Measurements from ENCODE around the gene NHLRC3.
"Not testable (repeated sequence)": the region's sequence is repeated elsewhere in the genome, so short reads cannot be mapped to it uniquely, and the experiment has no call there.

Gene NHLRC3

DNA sequence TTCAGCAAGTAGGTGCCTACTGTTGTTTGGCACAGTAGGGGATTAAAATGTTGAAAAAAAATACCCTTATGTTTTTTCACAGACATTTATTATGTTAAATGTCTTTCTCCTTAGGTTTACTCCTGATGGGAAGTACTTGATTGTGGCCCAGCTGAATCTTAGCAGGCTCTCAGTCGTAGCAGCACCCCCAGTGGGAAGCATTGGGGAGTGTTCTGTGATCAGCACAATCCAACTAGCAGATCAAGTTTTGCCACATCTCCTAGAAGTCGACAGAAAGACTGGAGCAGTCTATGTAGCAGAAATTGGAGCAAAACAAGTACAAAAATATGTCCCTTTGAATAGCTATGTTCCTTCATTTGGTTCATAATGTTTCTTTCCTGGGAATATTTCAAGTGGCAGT is 9.3 kb downstream of the NHLRC3 start:
- no peak for DNase-seq

DNA sequence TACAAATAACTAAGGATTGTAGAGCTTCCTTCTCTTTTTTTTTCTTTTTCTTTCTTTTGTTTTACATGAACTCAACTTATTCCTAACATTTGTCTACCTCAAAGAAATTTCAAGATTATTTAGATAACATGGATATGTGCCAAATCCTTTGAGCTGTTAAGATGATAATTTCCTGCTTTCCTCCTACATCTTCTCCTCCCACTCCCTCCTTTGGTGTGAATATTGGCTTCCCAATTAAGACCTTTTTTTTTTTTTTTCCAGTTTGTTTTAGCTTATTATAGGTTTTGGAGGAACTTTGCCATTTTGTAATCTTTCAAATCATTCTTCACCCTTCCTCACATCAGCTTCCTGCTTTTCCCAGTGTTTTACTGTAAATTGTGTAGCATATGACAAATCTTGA is 10.6 kb downstream of the NHLRC3 start:
- DNase-seq: no peak

DNA sequence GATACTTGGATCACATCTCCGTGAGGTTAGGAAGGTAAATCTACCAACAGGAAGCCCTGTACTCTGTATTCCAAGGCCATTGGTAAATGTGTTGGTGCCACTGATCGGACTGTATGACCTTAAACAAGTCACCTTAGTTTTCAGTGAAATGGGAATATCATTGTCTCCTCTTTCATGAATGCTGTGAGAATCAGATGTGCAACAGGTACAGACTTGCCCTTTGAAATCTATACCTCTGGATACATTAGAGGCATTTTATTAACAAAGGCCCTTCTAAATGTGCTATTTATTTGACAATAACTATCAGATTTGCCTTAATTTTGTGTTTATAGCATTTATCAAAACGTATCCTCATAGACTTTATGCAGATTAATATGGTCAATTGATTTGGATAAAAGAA is 11.0 kb downstream of the NHLRC3 start:
- no peak for DNase-seq

DNA sequence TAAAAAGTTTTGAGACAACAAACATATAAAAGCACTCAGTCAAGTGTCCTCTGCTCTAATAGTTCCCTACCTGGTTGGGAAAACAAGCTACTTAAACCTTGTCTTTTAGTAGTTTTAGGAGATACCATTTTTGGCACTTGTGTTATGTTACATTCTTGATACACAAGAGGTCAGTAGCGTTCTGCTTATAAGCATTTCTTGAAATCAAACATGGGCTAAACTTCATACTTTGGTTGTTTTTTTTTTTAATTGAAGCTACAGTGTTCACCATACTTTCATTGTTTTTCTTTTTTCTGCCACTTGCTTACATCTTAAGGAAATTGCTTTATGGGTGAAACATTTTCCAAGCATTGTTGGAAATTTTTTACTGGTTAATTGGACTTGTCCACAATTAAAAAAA is 12.9 kb downstream of the NHLRC3 start:
- DNase-seq: peak; percentile 39

DNA sequence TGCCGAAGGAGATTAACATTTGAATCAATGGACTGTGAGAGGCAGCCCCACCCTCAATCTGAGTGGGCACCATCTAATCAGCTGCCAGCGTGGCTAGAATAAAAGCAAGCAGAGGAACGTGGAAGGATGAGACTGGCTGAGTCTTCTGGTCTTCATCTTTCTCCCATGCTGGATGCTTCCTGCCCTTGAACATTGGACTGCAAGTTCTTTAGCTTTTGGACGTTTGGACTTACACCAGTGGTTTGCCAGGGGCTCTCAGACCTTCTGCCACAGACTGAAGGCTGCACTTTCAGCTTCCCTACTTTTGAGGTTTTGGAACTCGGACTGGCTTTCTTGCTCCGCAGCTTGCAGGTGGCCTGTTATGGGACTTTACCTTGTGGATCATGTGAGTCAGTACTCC is 14.7 kb downstream of the NHLRC3 start:
- DNase-seq: no peak

DNA sequence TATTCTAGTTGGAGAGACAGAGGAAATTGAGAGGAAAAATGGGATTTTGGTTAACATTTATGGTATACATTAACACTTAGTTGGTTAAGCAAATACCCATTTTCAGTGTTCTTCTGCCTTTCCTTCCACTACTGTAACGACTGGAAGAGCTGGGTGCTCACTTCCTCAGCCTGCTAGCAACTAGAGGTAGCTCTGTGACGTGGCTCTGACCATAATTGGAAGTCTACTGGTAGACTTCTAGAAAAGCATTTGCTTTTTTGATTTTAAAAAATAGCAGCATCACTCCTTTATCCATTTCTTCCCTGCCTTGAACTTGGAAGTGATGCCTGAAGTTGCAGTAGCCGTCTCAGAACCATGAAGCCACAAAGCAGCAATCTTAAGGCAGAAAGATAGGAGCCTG is 15.9 kb downstream of the NHLRC3 start:
- DNase-seq: no peak

DNA sequence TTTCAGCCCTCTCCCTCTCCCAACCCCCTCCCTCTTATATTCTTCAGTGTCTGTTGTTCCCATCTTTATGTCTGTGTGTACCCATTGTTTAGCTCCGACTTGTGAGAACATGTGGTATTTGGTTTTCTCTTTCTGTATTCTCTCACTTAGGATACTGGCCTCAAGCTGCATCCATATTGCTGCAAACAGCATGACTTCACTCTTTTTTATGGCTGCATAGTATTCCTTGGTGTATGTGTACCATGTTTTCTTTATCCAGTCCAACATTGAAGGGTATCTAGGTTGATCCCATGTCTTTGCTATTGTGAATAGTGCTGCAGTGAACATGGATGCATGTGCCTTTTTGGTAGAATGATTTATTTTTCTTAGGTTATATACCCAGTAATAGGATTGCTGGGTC is 17.8 kb downstream of the NHLRC3 start:
- no peak for DNase-seq

DNA sequence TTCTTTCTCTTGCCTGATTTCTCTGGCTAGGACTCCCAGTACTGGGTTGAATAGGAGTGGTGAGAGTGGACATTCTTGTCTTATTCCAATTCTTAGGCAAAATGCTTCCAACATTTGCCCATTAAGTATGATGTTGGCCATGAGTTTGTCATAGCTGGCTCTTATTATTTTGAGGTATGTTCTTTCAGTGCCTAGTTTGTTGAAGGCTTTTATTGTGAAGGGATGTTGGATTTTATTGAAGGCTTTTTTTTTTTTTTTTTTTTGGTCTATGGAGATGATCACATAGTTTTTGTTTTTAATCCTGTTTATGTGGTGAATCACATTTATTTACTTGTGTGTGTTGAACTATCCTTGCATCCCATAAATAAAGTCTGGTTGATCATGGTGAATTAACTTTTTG is 19.8 kb downstream of the NHLRC3 start:
- DNase-seq: no peak

DNA sequence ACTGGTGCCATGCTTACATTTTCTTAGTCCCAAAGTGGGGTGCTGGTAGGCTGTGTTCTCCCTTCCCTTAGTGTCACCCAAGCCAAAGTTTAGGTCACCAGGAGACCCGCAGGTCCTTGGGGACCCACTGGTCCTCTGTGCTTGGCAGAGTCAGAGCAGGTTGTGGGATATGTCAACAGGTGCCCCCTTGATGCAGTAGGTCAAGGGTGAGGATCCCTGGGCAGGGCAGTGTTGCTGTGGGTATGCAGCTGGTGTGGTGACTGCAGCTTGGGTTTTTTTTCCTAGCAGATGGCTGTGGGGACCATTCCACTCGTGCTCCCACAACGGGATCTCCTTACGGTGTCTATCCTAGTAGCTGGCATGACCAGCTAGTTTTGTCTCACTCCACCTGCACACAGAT is 23.7 kb downstream of the NHLRC3 start:
- no peak for DNase-seq

DNA sequence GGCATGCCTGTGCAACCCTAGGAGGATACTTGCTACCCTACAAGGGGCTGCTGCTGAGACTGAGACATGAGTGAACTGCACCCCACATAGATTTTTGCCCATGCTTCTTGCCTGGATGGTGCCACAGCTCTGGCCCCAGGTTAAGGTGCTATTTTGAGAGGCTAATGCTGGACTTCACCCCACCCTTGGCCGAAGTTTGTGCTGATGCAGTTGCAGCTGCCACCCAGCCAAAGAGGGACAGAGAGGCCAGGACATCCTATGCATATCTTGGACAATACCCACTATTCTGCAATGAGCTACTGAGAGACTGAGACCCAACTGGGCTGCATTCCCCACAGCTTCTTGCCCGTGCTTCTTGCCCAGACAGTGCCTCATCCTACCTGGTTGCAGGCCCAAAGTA is 34.6 kb downstream of the NHLRC3 start:
- DNase-seq: no peak

DNA sequence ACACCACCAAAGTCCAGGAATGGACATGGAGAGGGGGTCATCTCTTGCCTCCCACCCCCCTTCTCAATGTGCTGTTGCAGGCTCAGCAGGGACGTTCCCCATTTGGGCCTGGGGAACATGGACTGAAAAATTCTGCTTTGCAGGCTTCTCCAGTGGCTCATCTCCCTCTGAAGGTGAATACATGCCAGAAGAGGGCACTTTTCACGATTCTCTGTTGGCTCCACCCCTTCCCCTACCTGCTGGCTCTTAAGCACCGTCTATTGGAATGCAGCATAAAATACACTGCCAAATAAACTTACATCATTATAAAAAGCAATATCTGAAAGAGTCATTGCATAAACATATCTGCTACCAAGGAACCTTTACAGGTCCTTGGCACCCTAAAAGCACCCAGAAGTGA is 35.7 kb downstream of the NHLRC3 start:
- DNase-seq: no peak

DNA sequence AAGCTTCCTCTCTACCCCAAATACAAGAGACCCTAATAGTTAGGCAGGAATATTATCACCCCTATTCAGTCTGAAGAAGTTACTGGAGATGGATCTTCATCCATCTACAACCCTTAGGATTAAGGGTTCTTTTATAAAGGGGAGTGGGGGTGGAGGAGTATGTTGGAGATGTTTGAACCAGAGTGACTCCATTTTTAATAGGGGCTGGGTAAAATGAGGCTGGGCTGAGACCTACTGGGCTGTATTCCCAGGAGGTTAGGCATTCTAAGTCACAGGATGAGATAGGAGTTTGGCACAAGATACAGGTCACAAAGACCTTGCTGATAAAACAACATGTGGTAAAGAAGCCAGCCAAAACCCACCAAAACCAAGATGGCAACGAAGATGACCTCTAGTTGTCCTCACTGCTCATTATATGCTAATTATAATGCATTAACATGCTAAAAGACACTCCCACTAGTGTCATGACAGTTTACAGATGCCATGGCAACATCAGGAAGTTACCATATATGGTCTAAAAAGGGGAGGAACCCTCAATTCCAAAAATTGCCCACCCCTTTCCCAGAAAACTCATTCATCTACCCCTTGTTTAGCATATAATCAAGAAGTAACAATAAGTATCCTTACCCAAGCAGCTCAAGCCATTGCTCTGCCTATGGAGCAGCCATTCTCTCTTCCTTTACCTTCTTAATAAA is 48.1 kb downstream of the NHLRC3 start:
- DNase-seq: not testable (repeated sequence)

DNA sequence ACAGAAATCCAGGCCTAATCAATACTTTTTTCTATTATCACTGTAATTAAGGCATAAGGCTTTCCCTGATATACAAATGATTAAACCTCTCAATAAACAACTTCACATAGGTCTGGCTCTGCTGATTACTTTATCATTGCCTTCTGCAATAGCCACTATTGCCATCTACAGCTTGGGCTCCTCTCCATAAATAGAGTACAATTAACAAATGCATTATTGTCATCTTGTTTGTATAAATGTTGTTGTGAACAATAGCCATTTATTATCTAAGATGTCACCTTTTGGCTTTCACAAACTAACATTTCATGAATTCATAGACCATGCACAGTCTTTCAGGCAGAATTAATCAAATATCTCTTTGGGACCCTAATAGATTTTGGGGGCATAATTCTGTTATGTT is 53.3 kb downstream of the NHLRC3 start:
- no peak for DNase-seq

DNA sequence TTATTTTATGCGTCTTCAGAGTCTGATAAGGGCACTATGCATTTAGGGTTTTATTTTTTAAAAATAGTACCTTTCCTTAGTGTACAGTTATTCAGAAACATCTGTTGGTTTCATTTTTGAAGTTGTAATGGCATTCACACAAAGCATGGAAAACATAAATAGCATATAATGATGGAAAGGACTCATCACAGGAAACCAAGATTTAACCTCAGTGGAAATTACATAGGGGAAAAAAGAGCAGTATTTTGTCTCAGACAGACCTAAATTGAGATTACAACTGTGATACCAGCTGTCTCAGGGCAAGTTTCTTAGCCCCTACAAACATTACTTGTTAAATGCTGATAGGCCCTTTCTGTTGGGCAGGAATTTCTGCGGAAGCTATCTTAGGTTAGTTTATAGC is 57.2 kb downstream of the NHLRC3 start:
- DNase-seq: no peak

DNA sequence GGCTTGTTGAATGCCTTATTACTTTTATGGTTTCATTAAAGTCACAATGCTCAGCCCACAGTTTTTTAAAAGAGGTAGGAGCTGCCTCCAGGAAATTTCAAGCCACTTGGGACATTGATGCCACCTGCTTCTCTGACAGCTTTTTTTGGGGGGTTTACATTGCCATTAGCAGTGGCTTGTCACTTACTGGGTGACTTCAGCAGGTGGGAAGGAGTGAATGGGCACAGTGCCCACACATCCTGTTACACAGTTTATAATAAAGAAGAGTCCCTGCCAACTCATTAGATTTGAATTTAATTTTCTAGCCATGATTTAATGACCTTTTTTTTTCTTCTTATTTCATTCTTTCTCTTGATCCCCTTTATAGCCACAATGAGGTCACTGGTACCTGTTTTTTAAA is 61.0 kb downstream of the NHLRC3 start:
- DNase-seq: no peak
